Spleen (tissue), 11 donors: ENCODE results near the gene EIF4H. TPM values are rescaled to one million over a fixed set of nuclear protein-coding genes. Genes with fewer than 3 reads are reported as not detected.

Experiments
- DNase-seq: peaks from one replicate; pipeline ENCODE4 v3.0.0-alpha.2; 2020
- H3K27ac ChIP-seq, 8 donors: fragments of 200-600 bp; sonication (generic) in 7 of 8; 1 replicate in 4 of 8; 2 replicates in 4 of 8; pipeline versions ENCODE4 v1.5.0 to v1.8.0; 2016 to 2021; ENCODE audit warnings: inconsistent platforms in 4 of 8, mild to moderate bottlenecking in 4 of 8, moderate library complexity in 1 of 8
- H3K27me3 ChIP-seq, 7 donors: fragments of 200-600 bp; sonication (generic) in 6 of 7; replicated peaks in 1 of 7; 1 replicate in 4 of 7; 2 replicates in 3 of 7; pipeline versions ENCODE4 v1.5.0 to v1.8.0; 2016 to 2021; ENCODE audit warnings: inconsistent platforms in 3 of 7, mild to moderate bottlenecking in 1 of 7
- H3K36me3 ChIP-seq, 6 donors: fragments of 200-600 bp; sonication (generic) in 5 of 6; 1 replicate in 4 of 6; 2 replicates in 2 of 6; pipeline versions ENCODE4 v1.5.0 to v1.8.0; 2016 to 2021; ENCODE audit warnings: inconsistent platforms in 2 of 6
- H3K4me1 ChIP-seq, 6 donors: fragments of 200-600 bp; sonication (generic) in 5 of 6; 1 replicate in 3 of 6; 2 replicates in 3 of 6; pipeline versions ENCODE4 v1.5.0 to v1.8.0; 2016 to 2021; ENCODE audit warnings: inconsistent platforms in 3 of 6
- H3K4me3 ChIP-seq, 8 donors: fragments of 200-600 bp; sonication (generic) in 7 of 8; 1 replicate in 4 of 8; 2 replicates in 4 of 8; pipeline versions ENCODE4 v1.5.0 to v1.8.0; 2016 to 2021; ENCODE audit warnings: inconsistent platforms in 4 of 8, mild to moderate bottlenecking in 4 of 8, moderate library complexity in 2 of 8
- H3K9me3 ChIP-seq, 8 donors: fragments of 200-600 bp; sonication (generic) in 7 of 8; 1 replicate in 4 of 8; 2 replicates in 4 of 8; pipeline versions ENCODE4 v1.5.0 to v1.8.0; 2016 to 2021; ENCODE audit warnings: inconsistent platforms in 4 of 8
- CTCF ChIP-seq, 11 experiments: fragments of 200-600 bp in 7 of 11; fragments of 450-650 bp in 4 of 11; sonication (generic) in 4 of 11; IDR thresholded peaks in 8 of 11; conservative IDR thresholded peaks in 3 of 11; 1 replicate in 7 of 11; 2 replicates in 4 of 11; pipeline versions ENCODE4 v1.4.0 to v1.8.0; 2016 to 2021; ENCODE audit warnings: antibody characterized with exemption in 11 of 11, inconsistent platforms in 4 of 11, mild to moderate bottlenecking in 1 of 11
- POLR2A ChIP-seq, 3 donors: fragments of 450-650 bp; IDR thresholded peaks; one replicate each; pipeline ENCODE4 v1.5.1; 2017; ENCODE audit warnings: antibody characterized with exemption in 3 of 3, mild to moderate bottlenecking in 1 of 3
- POLR2AphosphoS5 ChIP-seq, 3 donors: sonication (generic); formaldehyde crosslinking; IDR thresholded peaks; one replicate each; pipeline ENCODE4 v1.5.1; 2017; ENCODE audit warnings: antibody characterized with exemption in 3 of 3
- WGBS, 5 donors: extraction: QIAGEN DNeasy Blood & Tissue Kit in 3 of 5; methylation state at CpG; one replicate each; pipeline versions ENCODE4 v1.1.5 to v1.1.7; 2013 to 2018; 5-methylcytosine and 5-hydroxymethylcytosine counted together
- intact Hi-C: fragments of 100-400 bp; cut with DNase I; formaldehyde crosslinking; loops from one replicate; pipeline ENCODE4 v1.15.0; 2023; ENCODE audit warnings: low total_unique reads
- polyA plus RNA-seq, 3 donors: library from polyadenylated mRNA; stranded (reverse); fragments of 200-250 nt; gene quantifications; one replicate each; pipeline ENCODE4 v1.2.1, GENCODE V29; 2013
- total RNA-seq, 7 donors: library from RNA; depleted of rRNA in 3 of 7; stranded (reverse); fragments of >200 nt in 3 of 7; fragmentation: NEBNext Ultra II Directional in 4 of 7; extraction: Animal tissue kit (Norgen Biotek cat#: 25700) in 4 of 7; gene quantifications; one replicate each; pipeline versions ENCODE4 v1.1.0 to v1.2.1, GENCODE V29; 2016 to 2021
- donor health status: healthy with polysubstance abuse.
- donor health status: DM: no; HTN: no; CAD: no; lungs with moderate emphysema.
- donor health status: DM: no; HTN: no; CAD: no.
- donor health status: Bipolar disorder and iron deficiency.
- donor health status: healthy.
- donor health status: DM: no; HTN: no; CAD: no.
- donor health status: DM: yes; HTN: yes; CAD: no.

EIF4H gene
- total and polyA plus RNA-seq, 10 donors: 75.5 to 224 (median 185) TPM

DNA sequence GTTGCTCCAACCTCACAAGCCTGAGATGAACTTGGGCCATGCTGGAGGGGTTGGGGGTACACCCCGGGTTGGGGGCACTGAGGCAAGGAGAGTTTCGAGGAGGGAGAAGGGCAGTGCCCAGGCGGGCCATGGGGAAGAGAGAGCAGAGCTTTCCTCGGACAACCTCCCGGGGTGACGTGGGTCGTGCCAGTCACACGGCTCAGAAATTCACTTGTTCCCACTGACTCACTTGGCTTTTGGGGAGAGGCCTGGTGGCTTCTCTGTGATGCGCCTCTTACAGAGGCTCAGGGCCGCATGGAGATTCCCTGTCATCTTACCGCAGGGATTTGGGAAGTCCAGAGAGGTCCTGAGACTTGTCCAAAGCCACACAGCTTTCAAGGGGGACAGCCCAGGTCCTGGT, 38.5 kb downstream of the EIF4H start:
- Histone ChIP-seq H3K36me3 (peaks cover 0 to 32% (median 3%) of the 10 kb centered on the region in 6 donors), H3K9me3 (no peaks in the 10 kb centered on the region), H3K4me1 (peaks cover 23 to 88% (median 68%) of the 10 kb centered on the region in 6 donors), H3K27me3 (no peaks in the 10 kb centered on the region), H3K4me3 (peak overlapping the region in 2 of 8 donors; percentile 60 to 69), H3K27ac (peak overlapping the region in 3 of 8 donors; percentile 91 to 96 (median 95))
- DNase-seq: no peak
- no peak for TF ChIP-seq CTCF (IDR thresholded peaks at IDR 0.05 in 8 of 11, conservative IDR thresholded peaks at IDR 0.05 in 3 of 11)
- no peak for TF ChIP-seq POLR2A (IDR thresholded peaks at IDR 0.05)
- no peak for TF ChIP-seq POLR2AphosphoS5 (IDR thresholded peaks at IDR 0.05)
- 68 to 86% (median 80%) methylated on average over 5 to 11 of the region's 11 CpGs for WGBS, 5 donors
- intact Hi-C loops: no loop called here

GRCh38 chr7:74214816-74215630, 40.9 kb downstream of the EIF4H start:
- Histone ChIP-seq H3K27ac (peak overlapping the region in 3 of 8 donors; percentile 79 to 85 (median 82)), H3K9me3 (no peaks in the 10 kb centered on the region), H3K36me3 (peaks cover 0 to 52% (median 4%) of the 10 kb centered on the region in 6 donors), H3K27me3 (no peaks in the 10 kb centered on the region), H3K4me1 (peaks cover 28 to 91% (median 77%) of the 10 kb centered on the region in 6 donors), H3K4me3 (no peak overlapping the region)
- no peak for DNase-seq
- intact Hi-C loops: no loop called here
- TF ChIP-seq POLR2A (IDR thresholded peaks at IDR 0.05): no peak
- TF ChIP-seq POLR2AphosphoS5 (IDR thresholded peaks at IDR 0.05): peak in 1 of 3 donors; percentile 4
- TF ChIP-seq CTCF (IDR thresholded peaks at IDR 0.05 in 8 of 11, conservative IDR thresholded peaks at IDR 0.05 in 3 of 11): no peak
- WGBS, 5 donors: 81 to 91% (median 86%) methylated on average over 19 to 21 of the region's 21 CpGs

GRCh38 chr7:74215921-74216320, 41.8 kb downstream of the EIF4H start:
- Histone ChIP-seq H3K9me3 (no peaks in the 10 kb centered on the region), H3K4me1 (peaks cover 28 to 91% (median 74%) of the 10 kb centered on the region in 6 donors), H3K36me3 (peaks cover 0 to 61% (median 5%) of the 10 kb centered on the region in 6 donors), H3K27ac (peak overlapping the region in 6 of 8 donors; percentile 20 to 85 (median 78)), H3K4me3 (peak overlapping the region in 1 of 8 donors; percentile 44), H3K27me3 (no peaks in the 10 kb centered on the region)
- no peak for DNase-seq
- peak in 1 of 3 donors; percentile 61 for TF ChIP-seq POLR2AphosphoS5 (IDR thresholded peaks at IDR 0.05)
- no peak for TF ChIP-seq POLR2A (IDR thresholded peaks at IDR 0.05)
- 66 to 85% (median 68%) methylated on average over 15 of the region's 15 CpGs for WGBS, 5 donors
- intact Hi-C loops: no loop called here

- no peaks in the 10 kb centered on the region for H3K9me3 ChIP-seq
- no peak for DNase-seq
- TF ChIP-seq POLR2A (IDR thresholded peaks at IDR 0.05): no peak
- WGBS, 5 donors: 49 to 57% (median 56%) methylated on average over 8 of the region's 8 CpGs
- H3K36me3 ChIP-seq: peaks cover 0 to 65% (median 5%) of the 10 kb centered on the region in 6 donors
- peak overlapping the region in 6 of 8 donors; percentile 20 to 85 (median 78) for H3K27ac ChIP-seq
- no peaks in the 10 kb centered on the region for H3K27me3 ChIP-seq
- intact Hi-C loops: no loop called here
- peaks cover 28 to 88% (median 71%) of the 10 kb centered on the region in 6 donors for H3K4me1 ChIP-seq
- peak overlapping the region in 1 of 8 donors; percentile 44 for H3K4me3 ChIP-seq
Measured at GRCh38 chr7:74216361-74216761, 42.2 kb downstream of the EIF4H start.
